ENCODE results near the gene HMGN1.

- TF ChIP-seq CTCF (IDR thresholded peaks at IDR 0.05) (no peak), REST (IDR thresholded peaks at IDR 0.05; ENCODE audit: insufficient read depth in 1 of 2, low read depth in 2 of 2, low read length in 1 of 2) (no peak), POLR2AphosphoS5 (IDR thresholded peaks at IDR 0.05; ENCODE audit: low read depth, low read length) (no peak), TCF7L2 (IDR thresholded peaks at IDR 0.05; ENCODE audit: low read depth, low read length) (no peak)
These were observed 30.6 kb downstream of the HMGN1 start for GRCh38 chr21:39318091-39318959.

All from Panc1 (cell line).